PC-9 (cell line): ENCODE measurements around the gene GRM7.

ENCODE experiments used
- EZH2 ChIP-seq: fragments of 200-600 bp; sonication (generic); IDR thresholded peaks from 2 replicates; pipeline ENCODE4 v1.8.0; 2017; ENCODE audit warnings: antibody characterized with exemption, low read depth
- TF ChIP-seq, protein P1 (sequence below): fragments of 200-600 bp; sonication (generic); conservative IDR thresholded peaks from 2 replicates; pipeline ENCODE4 v1.6.1; 2017; ENCODE audit warnings: mixed run types, antibody characterized with exemption, mild to moderate bottlenecking, moderate library complexity

DNA sequence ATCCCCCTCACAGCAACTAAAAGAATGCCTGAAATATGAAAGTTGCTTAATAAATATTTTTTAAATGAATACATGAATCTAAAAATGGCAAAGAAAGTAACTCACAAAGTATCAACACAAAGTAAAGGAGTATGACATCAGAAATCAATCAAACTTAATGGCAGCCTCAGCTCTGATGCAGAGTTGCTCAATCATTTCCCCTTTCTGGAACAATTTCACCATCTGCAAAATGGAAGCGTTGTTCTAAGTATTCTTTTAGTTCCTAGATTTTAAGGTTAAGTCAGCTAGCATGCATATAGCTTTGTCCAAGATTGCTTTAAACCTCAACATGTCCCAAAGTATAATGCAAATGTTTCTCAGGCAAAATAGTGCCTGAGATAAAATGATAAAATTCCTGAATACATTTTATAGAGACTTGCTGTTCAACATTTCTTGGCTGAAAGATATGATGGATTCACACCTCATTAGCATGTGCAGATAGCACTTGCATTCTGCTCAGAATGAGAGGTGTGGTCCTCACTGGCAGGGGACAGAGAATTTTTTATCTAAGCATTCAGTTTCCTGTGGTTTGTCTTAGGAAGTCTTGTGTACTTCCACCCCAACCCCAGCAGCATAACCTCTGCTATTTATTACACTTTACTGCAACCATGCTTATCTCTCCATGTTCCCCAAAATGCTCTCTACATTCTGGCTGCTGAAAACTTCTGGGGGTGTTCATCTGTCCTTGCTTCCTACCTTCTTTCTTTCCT, 429.3 kb downstream of the GRM7 start:
- TF ChIP-seq, protein P1, sequence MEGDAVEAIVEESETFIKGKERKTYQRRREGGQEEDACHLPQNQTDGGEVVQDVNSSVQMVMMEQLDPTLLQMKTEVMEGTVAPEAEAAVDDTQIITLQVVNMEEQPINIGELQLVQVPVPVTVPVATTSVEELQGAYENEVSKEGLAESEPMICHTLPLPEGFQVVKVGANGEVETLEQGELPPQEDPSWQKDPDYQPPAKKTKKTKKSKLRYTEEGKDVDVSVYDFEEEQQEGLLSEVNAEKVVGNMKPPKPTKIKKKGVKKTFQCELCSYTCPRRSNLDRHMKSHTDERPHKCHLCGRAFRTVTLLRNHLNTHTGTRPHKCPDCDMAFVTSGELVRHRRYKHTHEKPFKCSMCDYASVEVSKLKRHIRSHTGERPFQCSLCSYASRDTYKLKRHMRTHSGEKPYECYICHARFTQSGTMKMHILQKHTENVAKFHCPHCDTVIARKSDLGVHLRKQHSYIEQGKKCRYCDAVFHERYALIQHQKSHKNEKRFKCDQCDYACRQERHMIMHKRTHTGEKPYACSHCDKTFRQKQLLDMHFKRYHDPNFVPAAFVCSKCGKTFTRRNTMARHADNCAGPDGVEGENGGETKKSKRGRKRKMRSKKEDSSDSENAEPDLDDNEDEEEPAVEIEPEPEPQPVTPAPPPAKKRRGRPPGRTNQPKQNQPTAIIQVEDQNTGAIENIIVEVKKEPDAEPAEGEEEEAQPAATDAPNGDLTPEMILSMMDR = no peak
- TF ChIP-seq EZH2 = no peak
